ENCODE data around the gene MAB21L3. TPM values are rescaled to one million over a fixed set of nuclear protein-coding genes. Genes with fewer than 3 reads are reported as not detected.

Gene MAB21L3
- total and polyA plus RNA-seq, 4 donors: 0.13 to 0.42 (median 0.26) TPM

GRCh38 chr1:116111524-116112021 is 374 bp downstream of the MAB21L3 start:
- Histone ChIP-seq H3K27ac (ENCODE audit: low read depth in 1 of 2, low read length in 2 of 2) (peak overlapping the region; percentile 74 to 77), H3K9ac (ENCODE audit: low read depth in 1 of 2, low read length in 2 of 2) (peak overlapping the region; percentile 7 to 75), H3K4me1 (ENCODE audit: control insufficient read depth in 4 of 4, insufficient read depth in 4 of 4, low read length in 3 of 4) (peaks cover 0 to 10% (median 5%) of the 10 kb centered on the region in 4 donors), H3K9me3 (ENCODE audit: control insufficient read depth in 4 of 4, low read length in 3 of 4) (no peaks in the 10 kb centered on the region), H3K27me3 (ENCODE audit: control insufficient read depth in 4 of 4, insufficient read depth in 4 of 4, low read length in 3 of 4) (no peaks in the 10 kb centered on the region), H3K36me3 (ENCODE audit: control insufficient read depth in 4 of 4, insufficient read depth in 3 of 4, low read depth in 1 of 4, low read length in 3 of 4) (no peaks in the 10 kb centered on the region), H3K4me3 (ENCODE audit: low read depth in 1 of 3, low read length in 3 of 3) (no peak overlapping the region)
- 41% methylated on average over 11 of the region's 11 CpGs for WGBS
- DNase-seq (ENCODE audit: low spot score): no peak
- TF ChIP-seq REST (IDR thresholded peaks at IDR 0.05): no peak
- TF ChIP-seq NR2F2 (IDR thresholded peaks at IDR 0.05): no peak
- peak; percentile 40 for TF ChIP-seq YY1 (IDR thresholded peaks at IDR 0.05)
- peak; percentile 59 for TF ChIP-seq FOXA2 (IDR thresholded peaks at IDR 0.05)
- no peak for TF ChIP-seq HNF4G (IDR thresholded peaks at IDR 0.05)
- TF ChIP-seq FOXA1 (IDR thresholded peaks at IDR 0.05): no peak
- peak; percentile 13 to 65 for TF ChIP-seq RXRA (IDR thresholded peaks at IDR 0.05)
- peak; percentile 35 for TF ChIP-seq SP1 (IDR thresholded peaks at IDR 0.05)
- TF ChIP-seq TAF1 (conservative IDR thresholded peaks at IDR 0.05): no peak
- no peak for TF ChIP-seq RAD21 (IDR thresholded peaks at IDR 0.05)
- TF ChIP-seq MAX (IDR thresholded peaks at IDR 0.05): peak; percentile 14
- no peak for TF ChIP-seq EGR1 (IDR thresholded peaks at IDR 0.05; ENCODE audit: low read depth in 2 of 2)
- TF ChIP-seq JUND (IDR thresholded peaks at IDR 0.05): no peak
- peak in 1 of 2 donors; percentile 45 for TF ChIP-seq HNF4A (conservative IDR thresholded peaks at IDR 0.05)
- TF ChIP-seq ATF3 (IDR thresholded peaks at IDR 0.05): no peak
- TF ChIP-seq CTCF (IDR thresholded peaks at IDR 0.05; ENCODE audit: low read depth, low read length, missing input control): no peak

GRCh38 chr1:116112388-116113140 is 1.4 kb downstream of the MAB21L3 start:
- Histone ChIP-seq H3K27me3 (ENCODE audit: control insufficient read depth in 4 of 4, insufficient read depth in 4 of 4, low read length in 3 of 4) (no peaks in the 10 kb centered on the region), H3K9ac (ENCODE audit: low read depth in 1 of 2, low read length in 2 of 2) (no peak overlapping the region), H3K4me3 (ENCODE audit: low read depth in 1 of 3, low read length in 3 of 3) (no peak overlapping the region), H3K9me3 (ENCODE audit: control insufficient read depth in 4 of 4, low read length in 3 of 4) (no peaks in the 10 kb centered on the region), H3K27ac (ENCODE audit: low read depth in 1 of 2, low read length in 2 of 2) (no peak overlapping the region), H3K36me3 (ENCODE audit: control insufficient read depth in 4 of 4, insufficient read depth in 3 of 4, low read depth in 1 of 4, low read length in 3 of 4) (no peaks in the 10 kb centered on the region), H3K4me1 (ENCODE audit: control insufficient read depth in 4 of 4, insufficient read depth in 4 of 4, low read length in 3 of 4) (peaks cover 0 to 10% (median 5%) of the 10 kb centered on the region in 4 donors)
- WGBS: 88% methylated on average over 4 of the region's 4 CpGs
- no peak for DNase-seq (ENCODE audit: low spot score)
- TF ChIP-seq EGR1 (IDR thresholded peaks at IDR 0.05; ENCODE audit: low read depth in 2 of 2) (no peak), RXRA (IDR thresholded peaks at IDR 0.05) (no peak), ZBTB33 (IDR thresholded peaks at IDR 0.05) (no peak), TAF1 (conservative IDR thresholded peaks at IDR 0.05) (no peak), MAX (IDR thresholded peaks at IDR 0.05) (no peak), SP1 (IDR thresholded peaks at IDR 0.05) (no peak), JUND (IDR thresholded peaks at IDR 0.05) (no peak), REST (IDR thresholded peaks at IDR 0.05) (no peak), YY1 (IDR thresholded peaks at IDR 0.05) (no peak), FOXA1 (IDR thresholded peaks at IDR 0.05) (no peak)
